Left lobe of liver (tissue), 2 donors: ENCODE data around the gene CYTL1. TPM values are rescaled to one million over a fixed set of nuclear protein-coding genes. Genes with fewer than 3 reads are reported as not detected.
A peak's percentile ranks its signal among the peaks of the same experiment; 100 is the strongest.
"Not testable (repeated sequence)": the region's sequence is repeated elsewhere in the genome, so short reads cannot be mapped to it uniquely, and the experiment has no call there.

Experiments used
- ATAC-seq: fragments of 200-7000 bp; cut with Tn5 transposase; one replicate; pipeline ENCODE4 v1.9.1; 2020; ENCODE audit warnings: mild to moderate bottlenecking, moderate library complexity
- DNase-seq: peaks from one replicate; pipeline ENCODE4 v3.0.0-alpha.2; 2020; ENCODE audit warnings: low spot score
- total RNA-seq: library from RNA; stranded (reverse); gene quantifications from one replicate; pipeline ENCODE4 v1.2.1, GENCODE V29; 2021
- donor health status: DM: no; HTN: no; CAD: no; lungs with moderate emphysema.
- donor health status: DM: no; HTN: yes; CAD: no.

CYTL1 gene
- total RNA-seq = not detected

GRCh38 chr4:5019274-5019673, at the start of gene CYTL1:
TSS of gene CYTL1 (minus strand) at chr4:5019458. CDS start at chr4:5019445, 13 bp downstream.
- ATAC-seq (no peak), DNase-seq (no peak)

DNA sequence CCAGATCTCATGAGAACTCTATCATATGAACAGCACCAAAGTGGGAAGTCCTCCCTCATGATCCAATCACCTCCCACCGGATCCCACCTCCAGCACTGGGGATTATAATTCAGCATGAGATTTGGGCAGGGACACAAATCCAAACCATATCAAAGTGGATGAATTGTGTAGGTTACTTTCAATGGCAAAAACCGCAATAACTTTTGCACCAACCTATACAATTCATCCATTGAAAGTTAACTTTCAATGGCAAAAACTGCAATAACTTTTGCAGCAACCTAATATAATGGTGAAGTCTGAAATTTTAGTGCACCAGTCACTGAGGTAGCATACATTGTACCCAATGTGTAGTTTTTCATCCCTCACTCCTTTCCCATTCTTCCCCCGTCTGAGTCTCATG, 48.6 kb upstream of the CYTL1 start:
- DNase-seq (no peak), ATAC-seq (no peak)

DNA sequence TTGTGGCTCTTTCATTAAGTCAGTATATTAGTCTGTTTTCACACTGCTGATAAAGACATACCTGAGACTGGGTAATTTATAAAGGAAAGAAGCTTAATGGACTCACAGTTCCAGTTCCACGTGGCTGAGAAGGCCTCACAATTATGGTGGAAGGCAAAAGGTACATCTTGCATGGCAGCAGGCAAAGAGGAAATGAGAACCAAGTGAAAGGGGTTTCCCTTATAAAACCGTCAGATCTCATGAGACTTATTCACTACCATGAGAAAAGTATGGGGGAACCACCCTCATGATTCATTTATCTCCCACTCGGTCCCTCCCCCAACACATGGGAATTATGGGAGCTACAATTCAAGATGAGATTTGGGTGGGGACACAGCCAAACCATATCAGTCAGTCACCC, 47.7 kb upstream of the CYTL1 start:
- ATAC-seq, DNase-seq: not testable (repeated sequence)

GRCh38 chr4:5066101-5066500, 46.8 kb upstream of the CYTL1 start:
- ATAC-seq (no peak), DNase-seq (no peak)

DNA sequence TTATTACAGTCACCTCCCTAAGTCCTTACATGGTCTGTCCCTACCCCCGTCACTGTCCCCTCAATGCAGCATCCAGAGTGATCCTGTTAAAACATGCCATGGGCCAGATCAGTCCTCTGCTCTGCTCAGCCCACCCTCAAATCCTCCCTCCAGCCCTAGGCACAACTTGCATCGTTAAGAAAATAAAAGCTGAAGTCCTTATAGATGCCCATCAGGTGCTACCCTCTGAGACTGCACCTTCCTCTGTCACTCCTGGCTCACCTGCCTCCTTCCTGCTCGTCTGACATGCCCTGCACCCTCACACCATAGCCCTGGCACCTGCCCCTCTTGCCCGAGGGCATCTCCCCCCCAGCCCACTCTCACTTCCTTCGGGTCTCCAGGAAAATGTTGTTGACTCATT, 36.2 kb upstream of the CYTL1 start:
- ATAC-seq (no peak), DNase-seq (no peak)

GRCh38 chr4:5054532-5054931, 35.3 kb upstream of the CYTL1 start:
- no peak for DNase-seq
- ATAC-seq = no peak

GRCh38 chr4:5052726-5053425, 33.6 kb upstream of the CYTL1 start:
- peak; percentile 19 for DNase-seq
- ATAC-seq = no peak

DNA sequence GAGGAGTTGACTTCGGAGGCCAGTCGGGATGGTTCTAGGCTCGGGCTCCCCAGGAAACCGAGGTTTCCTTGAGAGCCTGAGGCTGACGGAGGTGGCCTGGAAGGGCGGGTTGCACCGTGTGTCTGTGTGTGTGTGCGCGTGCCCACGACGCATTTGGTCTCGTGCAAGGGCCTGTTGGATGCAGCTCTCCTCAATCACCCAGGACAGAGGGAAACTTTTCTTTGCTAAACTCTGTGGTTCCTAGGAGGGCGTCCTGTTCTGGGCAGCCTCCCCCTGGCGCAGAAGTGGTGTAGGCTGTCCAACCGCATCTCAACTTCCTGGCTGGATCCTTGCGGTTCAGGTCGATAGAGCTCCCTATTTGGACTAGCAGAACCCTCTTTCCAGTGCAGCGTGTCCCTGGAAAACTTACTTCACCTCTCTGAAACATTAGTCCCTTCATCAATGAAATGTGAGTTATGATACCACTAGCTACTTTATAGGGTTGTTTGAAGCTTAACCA, 33.0 kb upstream of the CYTL1 start:
- DNase-seq (peak; percentile 14), ATAC-seq (no peak)

DNA sequence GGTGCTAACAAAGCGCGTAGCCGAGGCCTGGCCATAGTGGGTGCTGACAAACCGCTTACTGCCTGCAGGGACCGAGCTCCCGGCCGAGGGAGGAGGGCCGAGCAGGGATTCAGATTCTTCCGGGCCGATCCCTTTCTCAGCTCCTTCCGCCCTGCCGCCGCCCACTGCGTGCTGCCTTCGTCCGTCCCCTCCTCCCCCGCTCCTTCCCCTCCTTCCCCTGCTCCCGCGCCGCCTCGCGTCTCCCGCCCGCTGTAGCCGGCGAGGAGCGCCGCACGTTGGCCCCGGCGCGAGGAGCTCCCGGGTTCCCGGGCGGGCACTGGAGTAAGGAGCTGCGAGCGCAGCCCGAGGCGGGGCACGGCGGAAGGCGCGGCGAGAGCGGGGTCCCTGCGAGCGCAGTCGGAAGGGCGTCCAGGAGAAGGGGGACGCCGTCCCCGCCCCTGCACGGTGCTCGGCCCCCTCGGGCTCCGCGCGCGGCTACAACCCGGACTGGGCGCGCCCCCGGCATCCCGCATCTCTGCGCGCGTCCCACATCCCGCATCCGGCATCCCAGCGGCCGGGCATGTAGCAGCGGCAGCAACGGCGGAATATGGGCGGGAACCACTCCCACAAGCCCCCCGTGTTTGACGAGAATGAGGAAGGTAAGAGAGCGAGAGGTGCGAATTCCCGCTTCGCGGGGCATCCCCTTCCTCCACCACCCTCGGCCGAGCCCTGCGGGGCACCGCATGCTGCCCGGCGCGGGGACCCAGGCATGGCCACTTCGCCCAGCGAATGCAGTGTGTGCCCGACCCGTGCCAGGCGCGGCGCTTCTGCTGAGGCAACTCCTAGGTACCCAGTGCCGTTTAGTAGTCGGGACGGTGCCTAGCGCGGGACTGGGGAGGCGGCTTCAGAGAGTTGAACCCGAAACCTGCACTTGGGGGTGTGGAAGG, 32.3 kb upstream of the CYTL1 start, which contains the start of gene STK32B:
TSS of gene STK32B (plus strand) at position 203 of the 926 bp plus-strand sequence.
- DNase-seq (peak; percentile 44), ATAC-seq (peak; percentile 45)

DNA sequence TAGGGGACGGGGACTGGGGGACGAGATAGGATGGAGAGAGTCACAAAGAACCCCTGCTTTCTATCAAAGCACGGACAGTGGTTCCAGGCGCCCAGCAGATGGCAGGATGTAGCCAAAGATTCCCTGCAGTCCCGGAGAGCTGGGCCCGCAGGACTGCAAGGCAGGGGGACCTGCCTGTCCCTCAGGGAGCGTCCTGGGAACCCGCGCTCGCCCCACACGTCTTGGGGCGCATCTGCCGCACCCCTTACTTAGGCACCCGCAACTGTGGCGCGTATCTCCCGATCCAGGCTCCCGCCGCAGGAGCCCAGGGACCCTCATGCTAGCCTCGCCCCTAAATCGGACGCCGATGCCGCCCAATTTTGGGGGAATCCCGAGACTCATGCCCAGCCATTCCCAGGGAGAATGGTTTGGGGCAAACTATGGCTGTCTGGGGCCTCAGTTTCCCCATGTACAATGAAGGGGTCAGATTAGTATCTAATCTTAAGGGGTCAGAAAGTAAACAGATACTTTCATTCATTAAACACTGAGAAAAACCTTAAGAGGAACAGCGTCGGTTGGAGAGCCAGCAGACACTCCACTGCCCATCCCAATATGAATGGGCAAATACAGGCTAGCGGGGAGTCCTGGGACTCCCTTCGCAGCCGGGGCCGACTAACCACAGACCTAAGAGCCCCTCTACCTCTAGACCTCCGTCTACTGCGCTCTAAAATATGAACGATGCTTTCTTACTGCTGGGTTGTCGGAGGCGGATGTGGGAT, 31.4 kb upstream of the CYTL1 start:
- ATAC-seq (peak; percentile 94), DNase-seq (peak; percentile 62)

- DNase-seq (peak; percentile 6), ATAC-seq (no peak)
These were observed 29.5 kb upstream of the CYTL1 start for GRCh38 chr4:5048721-5049120.

GRCh38 chr4:5045097-5045496, 25.8 kb upstream of the CYTL1 start:
- DNase-seq = peak; percentile 38
- ATAC-seq = peak; percentile 40

DNA sequence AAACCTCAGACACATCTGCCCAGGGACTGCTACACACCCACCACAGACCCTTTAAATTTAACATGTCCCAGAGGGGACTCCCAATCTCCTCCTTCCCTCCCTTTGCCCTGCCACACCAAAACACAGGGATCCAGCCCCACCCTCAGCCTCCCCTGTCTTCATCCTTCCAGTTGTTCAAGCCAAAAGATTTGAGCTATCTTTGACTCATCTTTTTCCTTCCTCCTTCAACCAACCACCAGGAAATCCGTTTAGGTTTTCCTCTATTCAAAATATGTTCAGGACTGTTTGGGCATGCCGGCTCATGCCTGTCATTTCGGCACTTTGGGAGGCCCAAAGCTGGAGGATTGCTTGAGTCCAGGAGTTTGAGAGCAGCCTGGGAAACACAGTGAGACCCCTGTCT, 25.1 kb upstream of the CYTL1 start:
- ATAC-seq (no peak), DNase-seq (peak; percentile 4)

DNA sequence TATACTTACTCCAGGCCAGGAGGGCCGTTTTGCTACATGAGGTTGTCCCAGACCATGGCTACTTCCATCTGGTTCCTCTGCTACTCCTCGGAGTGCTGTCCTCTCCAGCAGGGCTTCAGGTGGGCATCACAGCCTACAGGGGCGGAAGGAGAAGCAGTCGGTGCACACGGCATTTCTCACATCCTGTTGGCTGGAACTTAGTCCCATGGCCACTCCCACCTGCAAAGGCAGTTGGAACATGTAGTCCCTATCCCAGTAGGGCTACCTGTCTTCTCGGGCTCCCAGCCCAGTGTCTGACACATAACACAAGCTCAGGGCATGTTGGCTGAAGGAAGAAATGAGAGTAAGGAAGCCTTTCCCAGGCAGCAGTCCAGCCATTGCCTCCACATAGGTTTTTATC, 24.3 kb upstream of the CYTL1 start:
- DNase-seq = peak; percentile 19
- ATAC-seq = no peak

DNA sequence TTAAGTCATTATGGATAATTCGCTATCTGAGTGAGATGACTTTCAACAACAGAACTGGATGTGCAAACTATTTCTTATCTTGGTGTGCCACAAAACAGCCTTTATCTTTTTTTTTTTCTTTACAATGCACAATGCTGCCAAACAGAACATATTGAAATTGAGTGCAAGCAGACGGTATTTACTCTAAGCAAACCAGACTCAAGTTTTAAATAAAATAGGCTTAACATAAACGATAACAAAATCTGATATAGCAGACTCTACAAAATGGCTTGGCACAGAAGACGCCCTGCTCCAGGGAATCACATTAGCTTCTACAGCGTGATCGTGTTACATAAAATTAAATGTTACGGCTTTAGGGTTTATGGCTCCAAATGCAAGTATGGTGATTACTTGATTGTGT, 22.4 kb upstream of the CYTL1 start:
- DNase-seq = no peak

DNA sequence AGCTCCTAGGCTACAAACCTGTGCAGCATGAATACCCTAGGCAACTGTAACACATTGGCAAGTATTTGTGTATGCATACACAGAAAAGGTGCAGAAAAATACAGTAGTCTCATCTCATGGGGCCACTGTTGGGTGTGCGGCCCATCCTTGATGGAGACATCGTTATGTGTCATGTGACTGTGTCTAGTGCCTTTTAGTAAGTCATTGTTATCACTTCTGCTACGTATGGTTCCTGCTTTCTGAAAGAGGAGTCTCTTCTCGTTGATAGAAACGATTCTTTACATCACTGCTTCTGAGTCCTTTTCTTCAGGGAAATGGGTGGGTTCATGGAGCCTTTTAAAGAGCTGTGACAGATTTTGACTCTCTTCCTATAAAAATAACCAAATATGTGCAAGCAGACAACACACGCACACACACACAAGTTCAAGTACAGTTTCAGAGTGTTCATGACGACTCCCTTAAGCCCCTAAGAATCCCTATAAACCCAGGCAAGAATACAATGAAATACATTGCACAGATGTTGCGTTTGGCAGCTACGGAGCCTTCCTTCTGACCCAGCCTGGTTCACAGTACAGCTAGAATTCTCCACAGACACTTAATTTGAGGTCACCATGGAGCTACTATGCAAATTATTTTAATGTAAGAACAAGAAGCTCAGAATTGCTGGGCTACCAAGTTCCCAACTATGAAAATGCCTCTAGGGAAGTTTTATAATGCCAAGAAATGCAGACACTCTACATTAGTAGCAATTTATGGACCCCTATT, 21.8 kb upstream of the CYTL1 start:
- no peak for ATAC-seq
- no peak for DNase-seq

More for the DNA sequence above, 22.4 kb upstream of the CYTL1 start:
- ATAC-seq = no peak

DNA sequence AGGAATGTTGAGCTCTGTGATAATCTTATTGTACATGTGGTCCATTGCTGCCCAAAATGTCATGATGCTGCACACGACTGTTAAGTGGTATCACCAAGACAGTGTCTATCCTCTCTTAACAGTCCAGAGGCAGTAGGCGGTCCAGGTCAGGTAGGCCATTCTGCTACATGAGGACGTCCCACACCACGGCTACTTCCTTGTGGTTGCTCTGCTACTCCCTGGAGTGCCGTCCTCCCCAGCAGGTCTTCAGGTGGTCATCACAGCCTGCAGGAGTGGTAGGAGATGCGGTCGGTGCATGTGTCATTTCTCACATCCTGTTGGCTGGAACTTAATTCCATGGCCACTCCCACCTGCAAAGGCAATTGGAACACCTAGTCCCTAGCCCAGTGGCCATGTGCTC, 20.5 kb upstream of the CYTL1 start:
- ATAC-seq (no peak), DNase-seq (peak; percentile 29)

DNA sequence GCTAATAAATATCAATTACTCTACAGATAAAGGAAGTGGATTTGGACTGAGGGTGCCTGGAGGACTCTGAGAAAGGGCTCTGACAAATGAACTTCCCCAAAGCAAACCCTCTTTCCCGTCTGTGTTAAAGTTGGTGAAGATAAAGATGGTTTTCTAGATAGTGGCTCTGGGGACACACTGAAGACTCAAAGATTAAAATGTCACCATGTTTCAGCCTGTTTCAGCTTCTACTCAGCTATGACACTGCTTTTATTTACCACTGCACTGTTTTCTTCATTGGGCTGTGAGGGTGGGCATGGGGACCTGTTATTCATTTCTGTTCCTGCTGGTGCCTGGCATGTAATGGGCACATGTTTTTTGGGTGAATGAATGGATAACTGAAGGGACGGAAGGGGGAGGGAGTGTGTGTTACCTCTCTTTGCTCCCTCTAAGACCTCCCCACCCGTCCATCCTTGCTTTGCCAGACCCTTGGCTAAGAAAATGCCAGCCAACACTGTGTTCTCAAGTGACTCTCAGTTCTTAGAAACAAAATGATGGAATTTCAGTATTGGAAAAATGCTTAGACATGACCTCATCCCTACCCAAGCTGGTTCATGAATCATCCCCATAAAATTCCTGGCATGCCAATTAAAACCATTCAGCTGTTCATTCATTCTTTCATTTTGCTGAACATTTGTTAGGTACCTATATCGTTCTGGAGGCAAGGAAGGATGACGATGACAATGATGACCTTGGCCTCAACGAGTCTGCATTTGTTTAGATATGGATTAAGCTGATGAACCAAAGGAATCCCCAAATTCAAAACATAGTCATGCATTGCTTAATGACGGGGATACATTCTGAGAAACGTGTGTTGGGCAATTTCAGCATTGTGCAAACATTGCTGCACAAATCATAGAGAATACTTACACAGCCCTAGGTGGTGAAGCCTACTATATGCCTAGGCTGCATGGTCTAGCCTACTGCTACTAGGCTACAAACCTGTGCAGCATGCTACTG, 18.6 kb upstream of the CYTL1 start:
- ATAC-seq = peak; percentile 39
- DNase-seq = no peak

DNA sequence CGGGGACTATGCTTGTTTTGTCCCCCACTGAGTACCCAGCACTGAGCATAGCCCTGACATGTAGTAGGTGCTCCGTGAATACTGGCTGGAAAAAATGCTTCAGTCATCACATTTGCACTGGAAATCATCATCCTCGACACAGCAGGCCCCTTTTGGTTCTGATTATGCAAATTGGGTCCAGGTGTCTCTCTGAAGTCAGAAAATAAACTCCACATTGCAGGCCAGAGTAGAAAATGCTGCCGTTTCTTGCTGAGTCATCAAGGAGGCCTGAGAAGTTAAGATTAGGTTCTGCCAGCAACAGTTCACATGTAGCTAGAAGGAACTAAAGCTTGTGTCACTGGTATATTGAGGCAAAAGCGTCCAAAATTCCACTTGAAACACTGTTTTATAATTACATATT, 17.0 kb upstream of the CYTL1 start:
- DNase-seq (no peak), ATAC-seq (no peak)
